ENCODE data around the gene LSMEM2.
"Not testable (repeated sequence)": the region's sequence is repeated elsewhere in the genome, so short reads cannot be mapped to it uniquely, and the experiment has no call there.

LSMEM2 gene

DNA sequence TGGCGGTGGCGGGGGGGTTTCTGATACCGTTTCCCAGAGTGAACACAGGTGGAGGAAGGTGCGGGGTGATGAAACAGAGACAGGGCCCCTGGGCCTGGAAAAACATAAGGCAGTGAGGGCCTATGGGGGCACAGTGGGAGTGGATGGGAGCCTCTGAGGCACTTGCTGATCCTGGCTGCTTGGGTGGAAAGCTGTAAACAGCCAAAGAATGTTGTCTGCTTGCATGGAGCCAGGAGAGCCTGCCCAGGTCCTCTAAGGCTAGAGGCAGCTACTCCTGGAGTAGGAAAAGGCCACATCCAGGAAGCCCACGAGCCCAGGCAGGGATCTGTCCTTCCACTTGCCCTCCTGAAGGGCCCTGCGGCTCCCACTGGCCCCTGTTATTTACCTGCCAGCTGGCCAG lies 12.9 kb upstream of the LSMEM2 start:
- no peak for DNase-seq

DNA sequence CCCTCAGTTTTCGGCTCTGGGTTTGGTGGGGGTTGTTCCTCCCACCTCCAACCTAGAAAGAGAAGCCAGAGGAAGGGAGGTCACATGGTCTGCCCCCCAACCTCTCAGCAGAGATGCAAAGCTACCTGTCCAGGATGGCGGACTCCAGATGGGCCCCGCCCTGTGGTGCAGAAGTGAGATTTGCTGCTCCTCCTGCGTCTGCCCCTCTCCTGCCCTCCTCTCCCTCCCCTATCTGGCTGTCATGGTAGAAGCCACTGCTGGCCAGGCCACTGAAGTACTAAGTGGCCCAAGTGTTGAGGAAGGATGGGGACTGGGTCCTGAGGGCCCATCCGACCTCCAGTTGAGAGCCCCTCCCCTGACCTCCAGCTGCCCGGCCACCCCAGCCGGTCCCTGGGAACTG lies 12.1 kb upstream of the LSMEM2 start:
- DNase-seq, result no peak

DNA sequence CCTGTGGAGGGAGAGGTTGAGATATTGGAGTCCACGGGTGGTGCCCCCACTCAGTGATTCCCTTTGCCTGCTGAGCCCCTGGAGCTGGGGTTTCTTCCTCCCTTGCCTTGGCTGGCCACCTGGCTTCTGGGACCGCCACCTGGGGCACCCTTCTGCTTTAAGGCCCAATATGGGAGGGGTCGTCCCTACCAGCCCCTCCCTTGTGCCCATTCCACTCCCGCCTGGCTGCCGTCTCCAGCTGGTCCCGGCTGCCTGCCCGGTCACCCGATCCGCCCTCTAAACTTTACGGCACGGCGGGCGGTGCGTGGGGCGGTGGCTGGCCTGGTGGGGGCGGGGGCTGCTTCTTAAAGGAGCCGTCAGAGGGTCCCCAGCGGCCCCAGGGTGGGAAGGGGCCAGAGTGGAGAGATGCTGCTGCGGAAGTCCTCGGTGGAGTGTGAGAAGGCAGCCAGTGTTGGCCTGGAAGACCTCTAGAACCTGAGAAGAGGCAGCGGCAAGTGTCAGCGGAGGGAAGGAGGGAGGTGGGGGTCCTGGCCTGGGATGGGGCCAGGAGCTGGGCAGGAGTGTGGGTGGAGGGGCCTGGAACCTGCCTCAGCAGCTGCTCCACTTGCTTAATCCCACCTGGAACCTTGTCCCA lies 11.5 kb upstream of the LSMEM2 start:
- DNase-seq, result no peak

DNA sequence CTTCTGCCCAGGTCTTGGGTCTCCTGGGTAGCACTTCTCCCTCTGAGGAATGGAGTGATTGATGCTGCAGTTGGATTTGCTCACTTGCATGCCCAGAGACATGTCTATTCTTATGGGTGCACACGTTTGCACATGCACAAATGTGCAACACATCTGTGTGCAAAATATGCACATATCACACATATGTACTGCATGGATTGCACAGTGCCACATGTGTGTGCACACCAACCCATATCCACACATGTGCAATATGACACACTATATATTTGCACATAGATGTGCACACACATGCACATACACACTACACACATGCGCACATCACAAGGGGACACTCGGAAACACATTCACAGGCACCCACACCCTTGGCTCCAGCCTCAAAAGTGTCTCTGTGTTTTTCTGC lies 10.6 kb upstream of the LSMEM2 start:
- no peak for DNase-seq

DNA sequence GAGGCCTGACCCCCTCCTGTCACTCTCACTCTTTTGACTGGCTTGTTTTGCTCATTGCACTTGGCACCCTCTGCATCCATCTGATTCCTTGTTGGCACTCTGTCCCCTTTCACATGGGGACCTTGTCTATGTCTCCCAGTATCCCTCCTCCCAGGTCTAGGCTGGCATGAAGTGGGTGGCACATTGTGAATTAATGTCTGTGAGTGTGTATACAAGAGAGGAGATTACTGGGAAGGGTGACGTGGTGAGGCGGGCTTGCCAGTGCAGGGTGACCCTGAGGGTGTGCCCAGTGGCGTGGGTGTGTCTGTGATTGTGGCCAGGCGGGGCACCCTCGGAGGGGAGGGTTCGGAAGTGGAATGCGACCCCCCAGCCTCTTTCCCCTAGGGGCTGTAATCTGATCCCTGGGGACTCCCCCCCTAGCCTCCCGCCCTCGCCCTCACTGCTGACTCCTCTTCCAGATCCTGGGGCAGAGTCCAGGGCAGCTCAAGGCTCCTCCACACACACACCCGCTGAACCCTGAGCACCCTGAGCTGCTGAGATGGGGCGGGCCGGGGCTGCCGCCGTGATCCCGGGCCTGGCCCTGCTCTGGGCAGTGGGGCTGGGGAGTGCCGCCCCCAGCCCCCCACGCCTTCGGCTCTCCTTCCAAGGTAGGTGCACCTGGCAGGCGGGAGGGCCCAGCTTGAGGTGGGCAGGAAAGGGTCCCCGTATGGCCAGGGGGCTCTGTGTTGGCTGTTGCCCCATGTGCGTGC lies 10.0 kb upstream of the LSMEM2 start, which contains the start of gene SEMA3B:
Gene SEMA3B (plus strand): TSS at position 445 of the 749 bp plus-strand sequence. CDS start 94 bp downstream, at position 539.
- no peak for DNase-seq

DNA sequence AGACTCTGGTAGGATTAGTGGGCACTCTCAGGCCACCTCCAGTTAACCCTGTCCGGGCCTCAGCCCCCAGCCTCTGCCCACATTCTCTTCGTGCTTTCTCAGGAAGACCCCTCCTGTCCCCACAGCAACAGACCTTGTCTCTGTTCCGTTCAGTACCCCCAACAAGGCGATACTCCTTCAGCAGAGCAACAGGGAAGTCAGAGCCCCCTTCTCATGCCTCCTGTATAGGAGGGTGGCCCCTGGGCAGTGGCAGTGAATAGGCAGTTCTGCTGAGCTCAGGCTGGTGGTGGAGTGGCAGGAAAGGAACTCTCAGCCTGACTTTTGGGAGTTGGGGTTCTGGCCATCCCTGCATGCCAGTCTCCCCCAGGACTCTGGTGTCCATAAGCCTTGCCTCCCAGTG lies 9.4 kb upstream of the LSMEM2 start:
- no peak for DNase-seq

DNA sequence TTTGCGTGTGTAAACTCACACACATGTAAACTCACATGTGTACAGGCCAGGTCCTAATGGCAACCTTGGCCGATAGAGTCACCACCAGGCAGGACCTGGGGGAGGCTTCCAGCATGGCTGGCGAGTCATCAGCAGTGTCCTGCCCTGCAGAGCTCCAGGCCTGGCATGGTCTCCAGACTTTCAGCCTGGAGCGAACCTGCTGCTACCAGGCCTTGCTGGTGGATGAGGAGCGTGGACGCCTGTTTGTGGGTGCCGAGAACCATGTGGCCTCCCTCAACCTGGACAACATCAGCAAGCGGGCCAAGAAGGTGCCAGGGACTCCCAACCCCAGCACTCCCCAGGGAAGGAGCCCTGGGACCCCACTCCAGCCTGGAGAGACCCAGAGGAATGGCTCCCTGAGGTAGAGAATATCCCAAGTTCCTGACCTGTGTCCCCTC lies 8.9 kb upstream of the LSMEM2 start:
- no peak for DNase-seq

DNA sequence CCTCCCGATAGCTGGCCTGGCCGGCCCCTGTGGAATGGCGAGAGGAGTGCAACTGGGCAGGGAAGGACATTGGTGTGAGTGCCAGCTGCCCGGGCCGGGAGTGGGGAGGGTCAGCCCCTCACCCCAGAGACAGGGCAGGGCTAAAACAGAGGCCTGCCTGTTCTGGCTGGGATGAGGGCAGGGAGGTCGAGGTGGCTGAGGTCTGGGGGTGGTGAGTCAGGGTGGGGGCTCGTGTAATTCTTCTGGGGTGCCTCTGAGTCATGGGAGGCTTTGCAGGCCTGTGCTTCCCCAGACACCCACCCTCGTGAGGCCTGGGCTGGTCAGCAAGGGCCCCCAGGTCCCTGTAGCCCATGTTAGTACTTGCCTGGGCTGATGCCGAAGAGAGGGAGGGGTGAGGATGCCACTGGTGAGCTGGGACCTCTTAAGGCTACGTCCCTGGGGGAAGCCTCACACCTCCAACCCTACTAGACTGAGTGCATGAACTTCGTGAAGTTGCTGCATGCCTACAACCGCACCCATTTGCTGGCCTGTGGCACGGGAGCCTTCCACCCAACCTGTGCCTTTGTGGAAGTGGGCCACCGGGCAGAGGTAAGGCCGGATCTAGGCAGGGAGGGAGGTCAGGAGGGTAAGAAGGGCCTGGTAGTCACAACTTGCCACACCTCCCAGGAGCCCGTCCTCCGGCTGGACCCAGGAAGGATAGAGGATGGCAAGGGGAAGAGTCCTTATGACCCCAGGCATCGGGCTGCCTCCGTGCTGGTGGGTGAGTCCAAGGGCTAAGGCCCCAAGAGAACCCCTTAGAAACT lies 8.3 kb upstream of the LSMEM2 start:
- DNase-seq, result no peak

DNA sequence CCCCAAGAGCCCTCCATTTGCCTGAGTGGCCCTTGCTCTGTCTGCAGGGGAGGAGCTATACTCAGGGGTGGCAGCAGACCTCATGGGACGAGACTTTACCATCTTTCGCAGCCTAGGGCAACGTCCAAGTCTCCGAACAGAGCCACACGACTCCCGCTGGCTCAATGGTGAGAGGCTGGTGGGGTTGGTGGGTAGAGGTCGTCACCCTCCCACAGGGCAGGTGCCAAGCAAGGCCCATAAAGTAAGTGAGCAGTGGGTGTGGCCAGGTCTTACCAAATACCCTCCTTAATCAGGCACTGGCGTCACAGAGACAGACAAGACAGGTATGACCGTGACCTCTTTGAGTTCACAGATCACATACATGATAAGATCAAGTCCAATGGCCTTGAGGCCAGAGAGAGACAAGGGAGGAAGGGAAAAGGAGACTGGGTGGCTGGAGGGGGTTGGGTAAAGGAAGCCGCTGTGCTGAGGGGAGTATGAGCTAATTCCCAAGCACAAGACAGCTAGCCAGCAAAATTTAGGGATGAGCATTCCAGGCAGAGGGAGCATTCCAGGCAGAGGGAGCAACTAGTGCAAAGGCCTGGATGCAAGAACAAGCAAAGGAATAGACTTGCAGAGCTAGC lies 7.5 kb upstream of the LSMEM2 start:
- no peak for DNase-seq

DNA sequence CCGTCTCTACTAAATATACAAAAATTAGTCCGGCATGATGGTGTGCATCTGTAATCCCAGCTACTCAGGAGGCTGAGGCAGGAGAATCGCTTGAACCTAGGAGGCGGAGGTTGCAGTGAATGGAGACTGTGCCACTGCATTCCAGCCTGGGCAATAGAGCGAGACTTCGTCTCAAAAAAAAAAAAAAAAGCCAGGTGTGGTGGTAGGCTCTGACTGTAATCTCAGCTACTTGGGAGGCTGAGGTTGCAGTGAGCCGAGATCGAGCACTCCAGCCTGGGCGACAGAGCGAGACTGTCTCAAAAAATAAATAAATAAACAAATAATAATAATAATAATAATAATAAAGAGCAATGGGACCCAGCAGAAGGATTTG lies 6.4 kb upstream of the LSMEM2 start:
- not testable (repeated sequence) for DNase-seq

DNA sequence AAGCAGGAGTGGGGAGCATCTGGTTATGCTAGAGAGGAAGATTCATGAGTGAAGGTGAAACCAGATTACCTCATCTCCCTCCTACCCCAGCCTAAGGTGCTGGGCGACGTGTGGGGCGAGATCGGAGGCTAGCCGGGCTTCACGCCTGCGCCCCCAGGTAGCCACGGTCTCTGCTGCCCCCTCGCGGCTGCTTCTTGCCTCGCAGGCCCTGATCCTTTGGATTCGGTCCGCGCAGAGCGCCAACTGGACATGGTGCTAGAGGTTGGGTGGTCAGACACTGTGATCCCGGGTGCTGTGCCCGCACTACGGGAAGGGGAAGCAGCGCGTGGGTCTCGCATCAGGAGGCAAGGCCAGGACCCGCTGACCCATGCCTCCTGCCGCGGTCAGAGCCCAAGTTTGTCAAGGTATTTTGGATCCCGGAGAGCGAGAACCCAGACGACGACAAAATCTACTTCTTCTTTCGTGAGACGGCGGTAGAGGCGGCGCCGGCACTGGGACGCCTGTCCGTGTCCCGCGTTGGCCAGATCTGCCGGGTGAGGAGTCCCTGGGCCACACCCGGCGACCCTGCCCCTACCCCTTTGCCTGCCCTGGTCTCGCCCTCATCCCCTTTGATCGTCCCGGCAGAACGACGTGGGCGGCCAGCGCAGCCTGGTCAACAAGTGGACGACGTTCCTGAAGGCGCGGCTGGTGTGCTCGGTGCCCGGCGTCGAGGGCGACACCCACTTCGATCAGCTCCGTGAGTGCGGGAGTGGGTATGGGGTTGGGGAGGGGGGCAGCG lies 5.8 kb upstream of the LSMEM2 start:
- DNase-seq, result peak; percentile 77 to 91

DNA sequence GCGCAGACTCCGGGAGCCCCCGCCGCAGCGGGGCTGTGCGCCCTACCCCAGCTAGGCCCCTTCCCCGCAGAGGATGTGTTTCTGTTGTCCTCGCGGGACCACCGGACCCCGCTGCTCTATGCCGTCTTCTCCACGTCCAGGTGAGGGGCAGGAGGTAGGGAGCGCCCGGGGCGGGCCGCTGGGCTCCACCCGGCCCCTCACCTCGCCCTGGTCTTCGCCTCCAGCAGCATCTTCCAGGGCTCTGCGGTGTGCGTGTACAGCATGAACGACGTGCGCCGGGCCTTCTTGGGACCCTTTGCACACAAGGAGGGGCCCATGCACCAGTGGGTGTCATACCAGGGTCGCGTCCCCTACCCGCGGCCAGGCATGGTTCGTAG lies 5.2 kb upstream of the LSMEM2 start:
- DNase-seq, result no peak

DNA sequence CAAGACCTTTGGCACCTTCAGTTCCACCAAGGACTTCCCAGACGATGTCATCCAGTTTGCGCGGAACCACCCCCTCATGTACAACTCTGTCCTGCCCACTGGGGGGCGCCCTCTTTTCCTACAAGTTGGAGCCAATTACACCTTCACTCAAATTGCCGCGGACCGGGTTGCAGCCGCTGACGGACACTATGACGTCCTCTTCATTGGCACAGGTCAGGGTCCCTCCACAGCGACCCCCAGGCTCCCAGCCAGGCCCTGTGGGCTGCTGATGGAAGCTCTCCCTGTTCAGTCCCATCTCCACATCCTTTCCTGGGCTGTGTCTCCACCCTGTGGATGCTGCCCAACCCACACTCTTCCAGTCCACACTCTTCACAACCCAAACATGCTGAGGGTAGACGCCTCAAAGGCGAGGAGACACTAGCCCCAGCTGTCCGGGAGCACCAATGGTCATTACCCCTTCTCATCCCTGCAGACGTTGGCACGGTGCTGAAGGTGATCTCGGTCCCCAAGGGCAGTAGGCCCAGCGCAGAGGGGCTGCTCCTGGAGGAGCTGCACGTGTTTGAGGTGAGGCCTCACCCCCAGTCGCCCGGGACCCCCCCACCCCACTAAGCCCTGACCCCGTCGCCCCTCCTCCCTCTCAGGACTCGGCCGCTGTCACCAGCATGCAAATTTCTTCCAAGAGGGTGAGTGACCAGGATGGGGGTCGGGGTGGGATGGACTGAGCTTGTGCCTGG lies 4.3 kb upstream of the LSMEM2 start:
- DNase-seq, result peak; percentile 60 to 67

DNA sequence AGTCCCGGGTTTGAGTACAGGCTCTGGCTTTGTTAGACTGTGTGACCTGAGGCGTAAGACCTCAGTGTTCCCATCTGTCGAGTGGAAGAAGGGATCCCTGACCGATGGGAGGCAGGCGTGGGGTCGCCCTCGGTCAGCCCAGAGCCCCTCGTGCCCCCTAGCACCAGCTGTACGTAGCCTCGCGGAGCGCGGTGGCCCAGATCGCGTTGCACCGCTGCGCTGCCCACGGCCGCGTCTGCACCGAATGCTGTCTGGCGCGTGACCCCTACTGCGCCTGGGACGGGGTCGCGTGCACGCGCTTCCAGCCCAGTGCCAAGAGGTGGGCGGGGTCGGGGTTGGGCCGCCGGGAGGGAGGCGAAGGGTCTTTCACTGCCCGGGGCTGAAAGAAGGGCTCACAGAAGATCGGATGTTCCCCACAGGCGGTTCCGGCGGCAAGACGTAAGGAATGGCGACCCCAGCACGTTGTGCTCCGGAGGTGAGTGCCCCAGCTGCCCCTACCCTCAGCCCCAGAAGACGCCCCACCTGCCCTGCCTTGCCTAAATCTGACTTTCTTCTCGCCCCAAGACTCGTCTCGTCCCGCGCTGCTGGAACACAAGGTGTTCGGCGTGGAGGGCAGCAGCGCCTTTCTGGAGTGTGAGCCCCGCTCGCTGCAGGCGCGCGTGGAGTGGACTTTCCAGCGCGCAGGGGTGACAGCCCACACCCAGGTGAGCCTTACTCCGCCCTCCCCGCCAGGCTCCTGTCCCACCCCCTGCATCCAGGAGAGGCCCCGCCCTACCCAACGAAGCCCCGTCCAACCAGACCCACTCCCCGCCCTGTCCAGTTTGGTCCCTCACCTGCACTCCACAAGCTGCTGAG lies 3.5 kb upstream of the LSMEM2 start:
- no peak for DNase-seq

DNA sequence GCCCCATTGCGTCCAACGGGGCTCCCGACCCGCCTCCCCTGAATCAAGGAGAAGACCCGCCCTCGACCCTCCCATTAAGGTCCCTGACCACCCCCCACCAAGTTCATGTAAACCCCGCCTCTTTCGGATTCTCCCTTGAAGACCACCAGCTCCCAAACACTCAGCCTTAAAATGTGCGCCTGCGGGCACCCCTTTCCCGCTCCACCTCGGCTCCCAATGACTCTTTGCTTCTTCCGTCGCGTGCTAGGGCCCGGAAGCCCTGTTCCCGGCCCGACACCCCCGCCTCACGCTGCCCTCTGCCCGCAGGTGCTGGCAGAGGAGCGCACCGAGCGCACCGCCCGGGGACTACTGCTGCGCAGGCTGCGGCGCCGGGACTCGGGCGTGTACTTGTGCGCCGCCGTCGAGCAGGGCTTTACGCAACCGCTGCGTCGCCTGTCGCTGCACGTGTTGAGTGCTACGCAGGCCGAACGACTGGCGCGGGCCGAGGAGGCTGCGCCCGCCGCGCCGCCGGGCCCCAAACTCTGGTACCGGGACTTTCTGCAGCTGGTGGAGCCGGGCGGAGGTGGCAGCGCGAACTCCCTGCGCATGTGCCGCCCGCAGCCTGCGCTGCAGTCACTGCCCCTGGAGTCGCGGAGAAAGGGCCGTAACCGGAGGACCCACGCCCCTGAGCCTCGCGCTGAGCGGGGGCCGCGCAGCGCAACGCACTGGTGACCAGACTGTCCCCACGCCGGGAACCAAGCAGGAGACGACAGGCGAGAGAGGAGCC lies 2.7 kb upstream of the LSMEM2 start:
- DNase-seq, result no peak

DNA sequence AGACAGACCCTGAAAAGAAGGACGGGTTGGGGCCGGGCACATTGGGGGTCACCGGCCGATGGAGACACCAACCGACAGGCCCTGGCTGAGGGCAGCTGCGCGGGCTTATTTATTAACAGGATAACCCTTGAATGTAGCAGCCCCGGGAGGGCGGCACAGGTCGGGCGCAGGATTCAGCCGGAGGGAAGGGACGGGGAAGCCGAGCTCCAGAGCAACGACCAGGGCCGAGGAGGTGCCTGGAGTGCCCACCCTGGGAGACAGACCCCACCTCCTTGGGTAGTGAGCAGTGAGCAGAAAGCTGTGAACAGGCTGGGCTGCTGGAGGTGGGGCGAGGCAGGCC lies 2.2 kb upstream of the LSMEM2 start:
- no peak for DNase-seq

DNA sequence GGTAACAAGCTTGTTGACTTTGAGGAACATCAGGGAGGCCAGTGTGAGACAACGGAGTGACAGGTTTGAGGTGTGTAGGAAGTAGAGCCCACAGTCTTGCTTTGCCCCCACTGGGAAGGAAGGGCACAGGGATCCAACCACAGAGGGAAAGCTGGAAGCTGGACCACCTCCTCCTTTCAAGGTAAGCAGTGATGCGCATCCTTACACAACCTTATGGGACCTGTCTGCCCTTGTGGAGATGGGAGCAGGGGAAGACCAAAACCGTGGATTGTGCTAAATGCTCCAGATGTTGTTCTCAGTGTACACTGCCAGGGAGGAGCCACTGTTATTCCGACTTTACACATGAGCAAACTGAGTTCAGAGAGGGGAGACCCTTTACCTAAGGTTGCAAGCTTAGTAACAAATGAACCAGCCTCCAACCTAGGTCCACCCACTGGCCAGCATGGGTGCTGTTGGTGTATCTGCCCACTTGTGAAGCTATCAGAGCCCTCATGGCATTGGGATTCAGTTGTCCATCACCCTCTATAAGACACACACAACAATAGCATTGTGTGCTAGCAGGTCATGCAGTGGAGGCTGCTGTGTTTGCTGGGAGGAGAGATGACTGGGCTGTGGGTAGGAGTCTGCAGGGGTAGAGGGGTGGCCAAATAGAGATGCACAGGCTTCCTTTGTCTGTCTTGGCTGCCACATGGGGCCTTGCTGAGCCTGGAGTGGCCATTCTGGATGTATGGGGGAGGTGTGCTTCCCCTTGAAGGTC lies 586 bp upstream of the LSMEM2 start:
- DNase-seq, result no peak

DNA sequence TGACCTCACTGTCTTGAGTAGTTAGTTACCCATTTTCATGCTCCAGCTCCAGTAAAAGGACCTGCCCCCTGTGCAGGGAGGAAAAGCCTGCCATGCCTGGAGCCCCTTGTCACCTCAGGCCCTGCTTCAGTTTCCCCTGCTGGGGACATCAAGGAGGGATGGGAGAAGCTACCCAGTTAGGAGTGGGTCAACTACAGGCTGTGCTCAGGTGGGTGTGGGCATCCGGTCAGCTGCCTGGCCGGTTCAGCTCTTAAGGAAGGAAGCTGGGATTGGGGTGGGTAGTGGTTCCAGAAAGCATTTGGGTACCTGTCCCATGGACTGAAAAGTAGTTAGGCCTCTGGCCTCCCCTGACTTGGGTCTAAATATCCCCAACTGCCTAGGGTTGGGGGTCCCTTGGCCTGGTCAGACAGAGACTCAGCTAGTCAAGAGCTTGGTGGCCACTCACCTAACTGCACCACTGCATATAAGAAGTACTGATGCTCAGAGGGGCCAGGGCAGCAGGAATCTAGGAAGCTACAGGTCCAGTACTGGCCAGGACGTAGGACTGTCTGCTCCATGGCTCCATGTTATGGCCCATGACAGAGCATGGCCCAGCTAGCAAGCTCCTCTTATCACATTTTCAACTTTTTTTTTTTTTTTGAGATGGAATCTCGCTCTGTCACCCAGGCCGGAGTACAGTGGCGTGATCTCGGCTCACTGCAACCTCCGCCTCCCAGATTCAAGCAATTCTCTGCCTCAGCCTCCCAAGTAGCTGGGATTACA lies 549 bp downstream of the LSMEM2 start:
- no peak for DNase-seq

DNA sequence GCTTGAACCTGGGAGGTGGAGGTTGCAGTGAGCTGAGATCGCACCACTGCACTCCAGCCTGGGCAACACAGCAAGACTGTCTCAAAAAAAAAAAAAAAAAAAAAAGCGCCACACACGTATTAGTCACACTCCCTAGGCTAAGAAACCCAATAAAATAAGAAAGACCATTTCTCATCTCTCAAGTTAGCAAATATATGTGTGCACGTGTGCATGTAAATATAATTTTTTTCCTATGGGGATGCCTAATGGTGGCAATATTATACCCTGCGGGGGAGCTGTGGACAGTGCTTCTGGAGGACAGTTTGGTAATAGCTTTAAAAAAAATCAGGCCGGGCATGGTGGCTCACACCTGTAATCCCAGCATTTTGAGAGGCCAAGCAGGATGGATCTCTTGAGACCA lies 5.2 kb downstream of the LSMEM2 start:
- DNase-seq, result not testable (repeated sequence)

Data from stimulated activated CD4-positive, alpha-beta T cell treated with anti-CD3 and anti-CD28 coated beads, Interleukin-4, amount 100 ng/mL, for 4 hours (primary cell).